Measurements from ENCODE around the gene TMEM207.

The TMEM207 gene

DNA sequence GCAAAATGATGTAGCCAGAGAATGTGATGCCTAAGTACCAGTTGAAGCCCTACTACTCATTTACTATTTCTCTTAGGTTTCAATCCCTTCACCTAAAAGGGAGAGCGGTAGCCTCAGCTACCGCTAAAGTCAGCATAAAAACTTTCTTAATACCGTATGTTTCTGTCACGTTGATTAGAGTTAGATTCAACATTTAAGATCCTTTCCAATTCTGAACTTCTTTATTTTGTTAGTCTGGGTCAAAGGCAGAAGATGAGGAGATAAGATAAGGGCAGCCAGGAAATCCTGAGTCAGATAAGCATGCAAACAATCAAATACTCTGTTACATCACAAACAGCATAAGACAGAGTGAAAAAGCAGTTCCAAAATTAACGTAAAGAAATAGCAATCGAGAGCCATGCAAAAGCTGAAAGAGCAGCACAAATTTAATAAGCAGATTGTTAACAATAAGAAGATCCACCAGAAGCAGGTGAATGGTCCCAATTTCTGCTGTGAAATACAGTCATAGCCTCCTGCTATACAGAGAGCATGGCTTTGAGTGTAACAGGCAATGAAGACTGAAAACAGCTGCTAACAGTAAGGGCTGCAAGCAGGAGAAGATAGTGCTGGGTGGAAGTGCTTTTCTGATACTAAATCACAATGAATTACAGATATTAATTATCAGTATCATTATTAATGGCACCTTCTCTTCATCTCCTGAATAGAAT is 3.0 kb downstream of the TMEM207 start:
- DNase-seq (ENCODE audit: extremely low spot score, insufficient read length, low read depth) (no peak), FAIRE-seq (no peak)

DNA sequence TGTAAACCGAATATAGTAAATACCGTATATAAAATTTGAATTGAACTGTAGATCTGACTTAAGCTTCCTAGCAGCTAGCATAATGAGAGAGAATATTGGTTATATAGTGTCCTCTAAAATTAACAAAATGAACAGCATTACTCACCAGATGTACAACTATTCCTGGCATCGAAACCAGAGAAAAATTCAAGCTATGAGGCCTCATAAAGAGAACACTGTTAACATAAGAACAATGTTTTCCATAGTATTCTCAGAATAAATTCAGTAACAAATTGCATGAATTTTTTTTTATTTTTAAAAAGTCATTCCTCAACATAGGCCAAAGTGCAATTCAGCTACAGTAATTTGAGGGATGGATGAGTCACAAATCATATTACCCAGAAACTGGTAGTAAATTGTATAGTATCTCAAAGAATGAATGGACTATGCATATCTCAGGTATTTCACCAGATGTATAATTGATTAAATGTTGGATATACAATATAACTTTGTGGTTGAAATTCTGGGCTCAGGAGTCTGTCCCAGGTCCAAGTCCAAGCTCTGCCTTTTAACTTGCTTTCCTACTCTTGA is 5.0 kb downstream of the TMEM207 start:
- FAIRE-seq, result no peak

DNA sequence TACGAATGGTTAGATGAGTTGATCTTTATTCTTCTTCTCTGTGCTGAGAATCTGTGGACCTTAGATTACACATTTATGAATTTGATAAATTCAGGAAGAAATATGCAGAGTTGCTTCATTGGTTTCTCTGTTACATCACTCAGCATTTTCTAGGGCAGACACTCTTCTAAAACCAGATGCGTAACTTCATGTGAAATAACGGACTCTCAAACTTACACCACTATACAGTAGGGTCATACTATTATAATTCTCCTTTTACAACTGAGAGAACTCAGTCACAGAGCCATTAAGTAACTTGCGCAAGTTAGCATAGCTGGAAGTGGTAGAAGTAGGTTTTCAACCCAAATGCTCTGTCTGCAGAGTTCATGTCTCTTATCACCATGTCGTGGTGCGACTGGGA is 5.7 kb downstream of the TMEM207 start:
- FAIRE-seq (no peak), DNase-seq (ENCODE audit: extremely low spot score, insufficient read length, low read depth) (no peak)

More for the DNA sequence above, 5.0 kb downstream of the TMEM207 start:
- no peak for DNase-seq (ENCODE audit: extremely low spot score, insufficient read length, low read depth)

DNA sequence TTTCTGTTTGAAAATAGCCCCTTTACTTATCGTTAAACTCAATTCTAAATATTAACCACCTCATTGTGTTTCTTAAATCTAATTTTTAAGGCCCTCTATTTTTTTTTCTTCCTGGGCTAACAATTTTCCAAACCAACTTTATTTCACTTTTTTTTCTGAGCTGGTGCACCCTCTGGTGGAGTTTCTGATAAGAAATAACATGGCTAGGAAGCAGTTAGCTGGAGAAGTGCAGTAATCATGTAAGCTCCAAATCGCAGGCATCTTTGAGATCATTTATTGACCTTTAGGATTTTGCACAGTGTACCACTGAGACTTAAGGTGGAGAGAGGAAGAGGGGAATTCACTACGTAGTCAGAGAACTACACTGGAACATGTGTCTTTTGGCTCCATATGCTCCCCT is 6.4 kb downstream of the TMEM207 start:
- no peak for DNase-seq (ENCODE audit: extremely low spot score, insufficient read length, low read depth)
- no peak for FAIRE-seq

DNA sequence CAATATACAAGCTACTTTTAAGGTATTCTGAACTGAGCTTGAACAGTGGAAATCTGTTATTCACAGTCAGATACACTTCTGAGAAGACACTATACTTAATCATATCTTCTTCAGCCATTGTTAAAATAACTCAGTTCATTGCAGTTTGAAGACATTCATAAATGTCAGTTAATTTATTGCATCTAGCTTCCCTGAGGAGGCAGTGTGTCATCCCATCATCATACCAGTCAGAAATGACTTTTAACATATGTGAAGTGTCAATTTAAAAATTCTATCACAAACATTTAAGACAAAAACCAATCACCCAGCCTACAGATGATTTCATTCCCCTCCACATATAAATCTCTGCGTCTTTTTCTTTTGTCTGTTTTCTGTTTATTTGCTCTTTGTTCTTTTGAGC is 7.5 kb downstream of the TMEM207 start:
- DNase-seq (ENCODE audit: extremely low spot score, insufficient read length, low read depth) (no peak), FAIRE-seq (no peak)

DNA sequence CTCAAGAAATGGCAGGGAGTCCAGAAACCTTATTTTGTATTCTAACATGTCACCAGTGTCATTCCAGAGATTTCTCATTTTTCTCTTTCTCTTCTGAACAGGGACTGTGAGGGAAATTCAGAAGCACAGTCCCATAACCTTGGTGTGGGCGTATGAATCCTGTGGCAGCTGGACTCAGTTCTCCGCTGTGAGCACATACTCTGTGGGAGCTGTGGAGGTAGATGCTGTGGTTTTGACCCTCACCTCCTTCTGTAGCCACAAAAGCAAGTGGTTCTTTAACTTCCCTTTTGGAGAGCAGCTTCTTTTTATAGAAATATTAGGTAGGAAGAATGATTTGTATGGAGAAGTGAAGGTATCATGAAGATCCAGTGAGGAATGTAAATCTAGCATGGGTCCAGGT is 13.4 kb downstream of the TMEM207 start:
- no peak for DNase-seq (ENCODE audit: extremely low spot score, insufficient read length, low read depth)
- no peak for FAIRE-seq

DNA sequence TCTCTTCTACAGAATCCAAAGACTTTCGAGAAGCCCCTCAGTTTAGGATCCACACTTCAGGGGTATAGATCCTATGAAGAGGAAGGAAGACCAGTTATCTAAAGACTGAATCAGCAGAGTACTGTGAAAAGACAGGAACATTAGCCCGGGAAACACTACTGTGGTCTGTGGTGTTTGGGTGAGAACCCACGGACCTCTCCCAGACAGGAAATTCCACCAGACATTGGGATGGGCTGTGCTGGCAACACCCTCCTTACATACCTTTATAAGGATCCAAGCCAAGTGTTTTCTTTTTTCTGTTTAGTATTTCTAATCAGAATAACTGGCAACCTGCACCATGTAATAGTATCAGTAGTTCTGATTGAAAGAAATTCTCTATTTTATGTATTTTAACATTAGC is 14.1 kb downstream of the TMEM207 start:
- FAIRE-seq (no peak), DNase-seq (ENCODE audit: extremely low spot score, insufficient read length, low read depth) (no peak)

DNA sequence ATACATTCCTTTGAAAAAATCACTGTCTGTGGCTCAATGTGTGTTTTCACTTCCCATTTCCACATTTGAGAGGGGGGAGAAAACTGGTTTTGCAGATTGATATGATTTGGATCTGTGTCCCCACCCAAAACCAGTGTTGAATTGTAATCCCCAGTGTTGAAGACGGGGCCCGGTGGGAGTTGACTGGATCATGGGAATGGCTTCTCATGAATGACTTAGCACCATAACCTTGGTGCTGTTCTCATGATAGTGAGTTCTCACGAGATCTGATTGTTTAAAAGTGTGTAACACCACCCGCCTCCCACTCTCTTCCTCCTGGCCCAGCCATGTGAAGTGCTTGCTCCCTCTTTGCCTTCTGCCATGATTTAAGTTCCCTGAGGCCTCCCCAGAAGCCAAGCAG is 16.1 kb downstream of the TMEM207 start:
- DNase-seq (ENCODE audit: extremely low spot score, insufficient read length, low read depth) (no peak), FAIRE-seq (no peak)

DNA sequence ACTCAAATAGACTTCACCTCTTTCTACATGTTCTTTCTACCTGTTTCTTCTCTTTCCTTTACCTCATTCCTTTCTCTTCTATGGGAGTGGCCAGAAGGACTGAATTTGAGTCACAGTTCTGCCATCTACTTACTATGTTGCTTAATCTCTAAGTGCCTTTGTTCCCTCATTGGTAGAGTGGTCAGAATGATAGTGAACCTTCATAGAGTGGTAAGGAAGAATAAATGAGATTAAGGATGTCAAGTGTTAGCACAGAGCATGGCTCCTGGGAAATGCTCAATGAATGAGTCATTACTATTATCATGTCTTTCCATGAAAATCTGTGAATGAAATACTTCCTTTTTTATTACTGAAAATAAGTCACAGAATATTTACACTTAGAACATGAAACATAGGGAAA is 17.5 kb downstream of the TMEM207 start:
- no peak for DNase-seq (ENCODE audit: extremely low spot score, insufficient read length, low read depth)
- FAIRE-seq, result no peak

DNA sequence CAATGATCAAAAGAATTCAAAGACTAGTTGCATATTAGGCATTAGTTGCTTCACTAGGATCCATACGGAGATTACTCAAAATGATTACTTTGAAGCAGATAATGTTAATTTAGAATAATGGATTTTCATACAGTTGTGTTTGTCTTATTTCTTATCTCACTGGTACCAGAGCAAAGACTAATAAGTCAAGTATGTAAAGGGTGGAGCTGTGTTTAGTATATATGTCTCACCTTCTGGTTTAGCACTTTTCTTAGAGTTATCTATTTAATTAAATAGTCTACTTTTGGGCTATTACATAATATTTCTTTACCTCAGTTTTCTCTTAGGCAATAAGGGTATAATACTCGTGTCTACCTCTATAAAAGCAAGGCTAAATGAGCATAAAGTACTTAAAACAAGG is 18.8 kb downstream of the TMEM207 start:
- no peak for FAIRE-seq
- DNase-seq (ENCODE audit: extremely low spot score, insufficient read length, low read depth), result no peak

DNA sequence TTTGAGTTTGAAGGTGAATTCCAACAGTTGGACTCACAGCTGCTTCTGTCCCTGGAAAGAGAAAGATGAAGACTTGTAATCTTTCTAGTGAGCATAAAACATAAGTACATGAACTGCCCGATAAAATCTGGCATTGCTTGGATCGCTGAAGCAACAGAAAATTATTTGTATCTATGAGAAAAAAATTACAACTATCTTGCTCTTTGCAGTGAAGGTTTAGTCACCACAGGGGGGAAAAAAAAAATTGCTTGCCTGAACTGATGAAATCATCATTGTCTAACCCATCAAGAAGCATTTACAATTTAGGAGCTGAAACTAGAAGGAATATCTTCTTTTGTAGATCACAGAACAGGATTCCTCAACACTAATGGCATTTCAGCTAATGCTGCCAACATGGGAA is 20.0 kb downstream of the TMEM207 start:
- FAIRE-seq (no peak), DNase-seq (ENCODE audit: extremely low spot score, insufficient read length, low read depth) (no peak)

DNA sequence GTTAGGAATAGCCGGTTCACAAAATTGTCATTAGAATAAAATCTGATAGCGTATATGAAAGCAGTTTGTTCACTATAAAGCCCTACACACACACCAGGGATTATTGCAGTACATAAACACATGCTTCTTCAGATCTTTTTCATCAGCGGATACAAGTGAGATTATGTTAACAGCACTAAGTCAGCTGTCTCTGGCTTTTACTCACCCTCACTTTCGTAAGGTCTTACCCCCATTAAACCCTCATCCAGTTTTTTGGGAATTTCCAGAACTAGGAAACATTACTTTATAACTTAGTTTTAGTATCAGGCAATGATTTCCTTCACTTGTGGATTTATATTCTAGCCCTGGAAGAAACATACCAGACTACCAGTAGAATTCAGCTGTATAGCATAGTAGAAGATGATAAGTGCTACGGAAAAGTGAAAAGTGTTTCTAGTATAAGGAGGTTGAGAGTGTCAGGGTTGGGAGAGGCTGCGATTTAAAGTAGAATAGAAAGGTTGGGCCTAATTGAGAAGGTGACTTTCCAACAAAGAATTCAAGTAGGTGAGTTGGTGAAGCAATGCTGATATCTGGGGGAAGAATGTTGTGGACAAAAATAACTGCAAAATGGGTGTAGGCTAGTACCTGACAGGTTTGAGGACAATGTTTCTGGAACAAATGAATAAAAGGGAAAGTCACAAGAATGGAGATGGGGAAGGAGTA is 22.7 kb downstream of the TMEM207 start:
- DNase-seq (ENCODE audit: extremely low spot score, insufficient read length, low read depth) (no peak), FAIRE-seq (no peak)

DNA sequence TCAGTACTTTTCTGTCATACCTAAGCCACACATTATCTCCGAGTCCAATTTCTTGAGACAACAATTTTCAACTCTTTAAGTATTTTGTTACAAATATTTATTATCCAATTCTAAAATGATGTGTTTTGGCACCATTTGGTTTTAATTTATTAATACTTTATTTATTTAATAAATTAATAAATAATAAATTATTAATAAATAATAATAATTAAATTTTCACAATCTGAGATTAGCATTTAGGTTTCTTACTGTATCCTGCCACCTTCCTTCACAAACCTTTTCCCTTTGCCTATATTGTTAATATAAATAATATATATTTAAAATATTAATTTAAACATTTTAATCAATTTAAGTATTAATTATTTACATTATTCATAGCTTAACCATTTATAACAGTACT is 23.9 kb downstream of the TMEM207 start:
- no peak for DNase-seq (ENCODE audit: extremely low spot score, insufficient read length, low read depth)
- FAIRE-seq, result no peak

DNA sequence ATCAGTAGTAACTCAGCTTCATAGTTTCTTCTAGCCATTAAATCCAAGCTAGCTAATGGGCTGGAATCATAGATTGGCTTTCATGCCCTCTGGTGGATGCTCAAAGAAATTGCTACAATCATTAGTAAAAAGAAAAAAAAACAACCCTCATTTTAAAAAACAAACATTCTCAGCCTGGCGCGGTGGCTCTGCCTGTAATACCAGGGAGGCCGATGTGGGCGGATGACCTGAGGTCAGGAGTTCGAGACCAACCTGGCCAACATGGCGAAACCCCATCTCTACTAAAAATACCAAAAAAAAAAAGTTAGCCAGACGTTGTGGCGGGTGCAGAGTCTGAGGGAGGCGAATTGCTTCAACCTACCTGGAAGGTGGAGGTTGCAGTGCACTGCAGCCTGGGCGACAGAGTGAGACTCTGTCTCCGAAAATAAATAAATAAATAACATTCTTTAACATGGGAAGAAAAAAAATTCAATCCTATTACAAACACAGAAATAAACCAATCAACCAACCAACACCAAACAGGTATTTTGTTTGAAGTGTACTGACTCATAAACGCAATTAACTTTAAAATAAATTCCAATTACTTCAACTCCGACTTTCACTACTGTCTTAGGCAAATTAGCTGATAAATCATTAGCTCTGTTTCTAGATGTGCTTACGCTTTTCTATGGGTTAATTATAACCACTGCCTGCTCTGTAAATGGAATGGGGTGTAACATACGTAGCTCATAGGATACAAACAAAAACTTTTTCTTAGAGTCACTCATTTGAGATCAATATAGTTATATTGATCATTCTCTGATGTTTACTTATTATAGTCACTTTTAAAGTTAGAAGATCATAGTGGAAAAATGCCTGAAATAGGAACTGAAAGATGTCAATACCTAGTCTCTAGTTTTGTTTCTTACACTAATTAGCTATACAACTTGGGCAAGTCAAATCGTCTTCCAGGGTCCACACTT is 24.9 kb downstream of the TMEM207 start:
- FAIRE-seq, result peak; percentile 83

DNA sequence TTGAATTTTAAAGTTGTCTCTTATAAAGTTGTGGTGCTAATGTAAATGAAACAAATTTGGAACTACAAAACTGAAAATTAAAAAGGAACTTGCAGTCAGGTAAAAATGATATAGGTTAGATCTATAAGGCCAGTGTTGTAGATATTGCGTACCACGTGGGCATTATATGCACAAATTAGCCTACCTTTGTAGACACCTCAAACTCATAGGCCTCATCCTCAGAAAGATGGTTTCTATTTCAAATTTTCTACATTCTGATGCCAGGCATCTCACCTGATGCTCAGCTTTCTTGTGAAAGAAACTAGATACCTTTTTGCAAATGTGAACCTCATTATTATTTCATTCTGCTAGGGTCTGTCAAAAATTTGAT is 25.6 kb downstream of the TMEM207 start:
- DNase-seq (ENCODE audit: extremely low spot score, insufficient read length, low read depth), result no peak
- FAIRE-seq, result no peak

More for the DNA sequence above, 24.9 kb downstream of the TMEM207 start:
- DNase-seq (ENCODE audit: extremely low spot score, insufficient read length, low read depth), result peak; percentile 14

DNA sequence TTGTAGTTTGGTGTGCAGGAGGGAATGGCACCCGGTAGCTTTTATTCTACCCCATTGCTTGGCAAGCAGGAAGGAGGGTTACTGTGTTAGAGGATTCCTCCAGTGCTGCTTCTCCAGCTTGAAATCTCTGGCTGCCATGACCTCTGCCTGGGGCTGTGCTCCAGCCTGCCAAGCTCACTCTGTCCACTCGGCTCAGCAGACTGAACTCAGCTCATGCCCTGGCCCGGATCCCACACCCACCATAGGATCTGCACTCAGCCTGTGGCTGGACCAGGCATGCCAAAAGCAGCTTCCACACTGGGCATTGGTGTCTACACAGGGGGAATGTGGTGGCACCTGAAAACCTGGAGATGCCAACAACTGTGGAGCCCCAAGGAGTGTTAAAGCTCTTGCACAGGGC is 35.4 kb downstream of the TMEM207 start:
- FAIRE-seq, result no peak

DNA sequence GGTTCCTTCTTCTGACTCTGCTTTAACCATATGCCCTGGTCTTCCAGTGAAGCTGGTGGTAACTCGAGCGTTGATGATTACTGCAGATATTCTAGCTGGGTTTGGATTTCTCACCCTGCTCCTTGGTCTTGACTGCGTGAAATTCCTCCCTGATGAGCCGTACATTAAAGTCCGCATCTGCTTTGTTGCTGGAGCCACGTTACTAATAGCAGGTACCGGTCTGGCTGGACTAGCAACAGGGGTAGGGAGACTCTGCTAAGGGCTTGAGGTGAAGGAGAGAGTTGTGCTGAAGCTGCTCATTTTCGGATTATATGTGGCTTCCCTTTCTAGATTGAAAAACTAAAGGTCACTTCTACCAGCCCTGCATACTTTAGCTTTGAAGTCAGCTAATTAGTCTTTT is 45.0 kb downstream of the TMEM207 start:
- FAIRE-seq (no peak), DNase-seq (ENCODE audit: extremely low spot score, insufficient read length, low read depth) (no peak)

More for the DNA sequence above, 35.4 kb downstream of the TMEM207 start:
- DNase-seq (ENCODE audit: extremely low spot score, insufficient read length, low read depth), result no peak

DNA sequence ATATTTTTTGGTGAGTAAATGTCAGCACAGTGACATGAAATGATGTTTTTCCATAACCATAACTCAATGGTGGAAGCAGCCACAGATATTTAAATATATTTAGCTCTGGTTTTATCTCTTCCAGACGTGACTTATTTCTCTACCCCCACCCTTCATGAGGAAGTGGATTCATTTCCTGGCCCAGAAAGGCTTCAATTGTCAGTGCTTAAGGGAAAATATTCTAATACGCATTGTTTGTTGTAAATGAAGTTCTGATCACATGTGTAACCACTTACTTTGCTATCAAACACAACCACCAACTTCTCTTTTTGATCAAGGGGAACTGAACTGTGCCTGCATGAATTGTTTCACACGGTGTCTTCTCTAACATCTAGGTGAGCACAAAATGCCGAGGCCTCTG is 47.7 kb downstream of the TMEM207 start:
- DNase-seq (ENCODE audit: extremely low spot score, insufficient read length, low read depth), result no peak
- no peak for FAIRE-seq

DNA sequence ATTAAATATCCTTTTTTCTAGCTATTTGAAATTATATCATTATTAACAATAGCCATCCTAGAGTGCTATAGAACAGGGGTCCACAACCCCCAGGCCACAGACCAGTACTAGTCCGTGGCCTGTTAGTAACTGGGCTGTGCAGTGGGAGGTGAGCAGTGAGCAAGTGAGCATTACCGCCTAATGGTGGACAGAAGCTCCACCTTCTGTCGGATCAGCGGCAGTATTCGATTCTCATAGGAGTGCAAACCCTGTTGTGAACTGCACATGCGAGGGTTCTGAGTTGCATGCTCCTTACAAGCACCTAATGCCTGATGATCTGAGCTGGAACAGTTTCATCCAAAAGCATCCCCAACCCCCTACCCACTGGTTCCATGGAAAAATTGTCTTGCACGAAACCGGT is 50.0 kb downstream of the TMEM207 start:
- no peak for FAIRE-seq

DNA sequence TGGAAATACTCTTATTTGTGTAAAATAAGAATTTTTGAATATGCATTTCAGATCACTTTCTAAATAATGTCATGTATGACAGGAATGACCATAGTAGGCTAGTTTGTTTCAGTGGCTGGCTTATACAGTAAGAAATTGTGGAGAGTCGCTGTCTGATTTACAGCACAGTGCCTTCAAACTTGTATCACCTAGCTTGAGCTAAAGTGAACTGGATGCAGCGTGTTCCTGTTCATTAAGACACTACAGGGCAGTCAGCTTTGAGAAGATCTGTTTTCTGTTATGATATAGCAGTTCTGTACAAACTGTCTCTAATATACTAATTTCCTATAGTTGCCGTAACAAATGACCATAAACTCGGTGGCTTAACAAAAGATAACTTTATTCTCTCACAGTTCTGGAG is 51.8 kb downstream of the TMEM207 start:
- DNase-seq (ENCODE audit: extremely low spot score, insufficient read length, low read depth), result no peak
- no peak for FAIRE-seq

More for the DNA sequence above, 50.0 kb downstream of the TMEM207 start:
- DNase-seq (ENCODE audit: extremely low spot score, insufficient read length, low read depth), result no peak
